Stimulated activated CD8-positive, alpha-beta memory T cell treated with anti-CD3 and anti-CD28 coated beads, Interleukin-15, amount 100 ng/mL, for 48 hours (primary cell): ENCODE results near the gene CD83.
"Not testable (repeated sequence)": the region's sequence is repeated elsewhere in the genome, so short reads cannot be mapped to it uniquely, and the experiment has no call there.

Experiments used
- DNase-seq, 2 donors: peaks; one replicate each; pipeline ENCODE4 v3.0.0-alpha.2; 2020; ENCODE audit warnings: low read depth in 2 of 2

The CD83 gene

GRCh38 chr6:14147891-14148290, 30.3 kb downstream of the CD83 start:
- DNase-seq, result no peak

GRCh38 chr6:14148471-14148870, 30.9 kb downstream of the CD83 start:
- no peak for DNase-seq

GRCh38 chr6:14149053-14149738, 31.6 kb downstream of the CD83 start:
- no peak for DNase-seq

- no peak for DNase-seq
These were observed 32.2 kb downstream of the CD83 start for GRCh38 chr6:14149739-14150130.

GRCh38 chr6:14151300-14151699, 33.7 kb downstream of the CD83 start:
- not testable (repeated sequence) for DNase-seq

GRCh38 chr6:14151773-14152172, 34.2 kb downstream of the CD83 start:
- no peak for DNase-seq

- no peak for DNase-seq
These were observed 35.7 kb downstream of the CD83 start for GRCh38 chr6:14153228-14153627.

- no peak for DNase-seq
These were observed 41.5 kb downstream of the CD83 start for GRCh38 chr6:14159090-14159489.

GRCh38 chr6:14162826-14163225, 45.3 kb downstream of the CD83 start:
- no peak for DNase-seq

- no peak for DNase-seq
These were observed 47.5 kb downstream of the CD83 start for GRCh38 chr6:14165091-14165490.

- DNase-seq, result no peak
These were observed 49.3 kb downstream of the CD83 start for GRCh38 chr6:14166839-14167238.

- no peak for DNase-seq
These were observed 52.6 kb downstream of the CD83 start for GRCh38 chr6:14170128-14170527.

- no peak for DNase-seq
These were observed 55.0 kb downstream of the CD83 start for GRCh38 chr6:14172562-14172961.

- no peak for DNase-seq
These were observed 56.7 kb downstream of the CD83 start for GRCh38 chr6:14174226-14174625.

- no peak for DNase-seq
These were observed 57.4 kb downstream of the CD83 start for GRCh38 chr6:14174996-14175395.

GRCh38 chr6:14176429-14176828, 58.9 kb downstream of the CD83 start:
- DNase-seq, result no peak

GRCh38 chr6:14177413-14178082, 60.0 kb downstream of the CD83 start:
- DNase-seq, result no peak

GRCh38 chr6:14178083-14178445, 60.5 kb downstream of the CD83 start:
- no peak for DNase-seq

- no peak for DNase-seq
These were observed 63.0 kb downstream of the CD83 start for GRCh38 chr6:14180609-14181008.

GRCh38 chr6:14182916-14183315, 65.3 kb downstream of the CD83 start:
- no peak for DNase-seq
